SK-N-SH (cell line): ENCODE data around the gene MYH3.

Experiments used
- CTCF ChIP-seq: fragments of 200-600 bp; sonication (generic); IDR thresholded peaks from 2 replicates; pipeline ENCODE4 v1.6.1; 2017; ENCODE audit warnings: antibody characterized with exemption, mild to moderate bottlenecking, moderate library complexity
- EP300 ChIP-seq, 2 experiments: IDR thresholded peaks; 2 replicates each; pipeline versions ENCODE4 v1.4.0 to v1.6.1; 2012; ENCODE audit warnings: borderline replicate concordance in 1 of 2, low read depth in 1 of 2, low read length in 1 of 2
- GATA2 ChIP-seq: sonication (generic); formaldehyde crosslinking; IDR thresholded peaks from 2 replicates; pipeline ENCODE4 v1.5.0; 2020; ENCODE audit warnings: mild to moderate bottlenecking, missing genetic modification reagents
- MAX ChIP-seq: IDR thresholded peaks from 2 replicates; pipeline ENCODE4 v1.4.0; 2012; ENCODE audit warnings: low read depth
- MEF2A ChIP-seq: IDR thresholded peaks from 2 replicates; pipeline ENCODE4 v1.4.0; 2012; ENCODE audit warnings: low read depth, borderline replicate concordance
- RCOR1 ChIP-seq: fragments of 150-350 bp; IDR thresholded peaks from 2 replicates; pipeline ENCODE4 v1.6.1; 2017; ENCODE audit warnings: antibody characterized with exemption, low read length
- REST ChIP-seq: IDR thresholded peaks from 2 replicates; pipeline ENCODE4 v1.6.1; 2012; ENCODE audit warnings: mild to moderate bottlenecking, low read depth, low read length, moderate library complexity
- RXRA ChIP-seq: IDR thresholded peaks from 2 replicates; pipeline ENCODE4 v1.4.0; 2012; ENCODE audit warnings: low read depth, mild to moderate bottlenecking, borderline replicate concordance
- SMC3 ChIP-seq: IDR thresholded peaks from 2 replicates; pipeline ENCODE4 v1.6.1; 2012; ENCODE audit warnings: low read depth, low read length, improper control_type of control experiment
- TAF1 ChIP-seq: IDR thresholded peaks from 2 replicates; pipeline ENCODE4 v1.6.1; 2012; ENCODE audit warnings: low read depth, mild to moderate bottlenecking, low read length, moderate library complexity, borderline replicate concordance
- TCF12 ChIP-seq: IDR thresholded peaks from 2 replicates; pipeline ENCODE4 v1.4.0; 2012
- YY1 ChIP-seq: IDR thresholded peaks from 2 replicates; pipeline ENCODE4 v1.4.0; 2012; ENCODE audit warnings: low read depth, mild to moderate bottlenecking

GRCh38 chr17:10612957-10613744, 44.0 kb downstream of the MYH3 start:
- TF ChIP-seq CTCF, result no peak
- TF ChIP-seq REST, result no peak
- TF ChIP-seq SMC3, result no peak
- TF ChIP-seq GATA2 (CRISPR knock-in tag), result no peak
- TF ChIP-seq TAF1, result no peak
- TF ChIP-seq MAX, result no peak
- no peak for TF ChIP-seq EP300 (IDR thresholded peaks at IDR 0.05; ENCODE audit: borderline replicate concordance in 1 of 2, low read depth in 1 of 2, low read length in 1 of 2)
- no peak for TF ChIP-seq YY1
- no peak for TF ChIP-seq TCF12
- TF ChIP-seq RXRA, result no peak
- no peak for TF ChIP-seq RCOR1
- no peak for TF ChIP-seq MEF2A
